ENCODE results near the gene PACRGL.

Gene PACRGL
- total RNA-seq, result 9.1 to 15.5 (median 12.3) reads per million in 4 donors

DNA sequence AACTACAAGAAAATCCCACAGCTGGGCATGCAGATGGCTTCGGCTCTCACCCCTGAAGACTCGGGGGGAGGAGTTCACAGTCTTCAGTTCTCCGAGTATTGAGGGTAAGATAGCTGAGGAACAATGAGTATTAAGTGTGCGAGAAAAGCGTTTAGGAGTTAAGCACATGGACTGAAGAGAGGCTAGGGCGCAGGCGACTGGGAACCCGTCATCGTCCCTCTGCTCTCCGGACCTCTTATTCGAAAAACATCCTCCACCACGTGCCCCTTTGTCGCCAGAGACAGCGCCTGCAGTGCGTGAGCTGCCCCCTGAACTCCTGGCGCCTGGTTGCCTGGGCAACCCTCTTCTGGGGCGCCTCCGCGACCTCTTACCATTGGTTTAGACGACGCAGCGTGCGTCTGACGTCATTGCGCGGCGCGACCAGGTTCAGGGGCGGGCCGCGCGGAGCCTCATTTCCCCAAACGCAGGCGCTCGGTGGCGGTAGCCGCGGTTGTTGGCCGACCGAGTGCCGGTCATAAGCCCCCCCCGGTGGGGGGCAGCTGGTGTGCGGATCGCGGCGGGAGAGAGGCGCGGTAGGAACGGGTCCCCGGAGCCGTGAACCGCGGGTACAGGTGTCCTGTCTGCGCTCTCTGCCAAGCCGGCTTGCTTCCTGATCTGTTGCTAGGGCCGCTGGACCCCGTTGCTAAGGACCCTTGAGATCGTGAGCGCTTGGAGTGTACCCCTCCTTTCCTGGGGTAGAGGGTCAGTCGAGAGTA lies at the start of gene PACRGL:
PACRGL (plus strand) TSS at position 452 of the 755 bp plus-strand sequence. CDS start 4,024 bp downstream, outside the sequence.
- peak; percentile 79 to 91 (median 87) for DNase-seq

DNA sequence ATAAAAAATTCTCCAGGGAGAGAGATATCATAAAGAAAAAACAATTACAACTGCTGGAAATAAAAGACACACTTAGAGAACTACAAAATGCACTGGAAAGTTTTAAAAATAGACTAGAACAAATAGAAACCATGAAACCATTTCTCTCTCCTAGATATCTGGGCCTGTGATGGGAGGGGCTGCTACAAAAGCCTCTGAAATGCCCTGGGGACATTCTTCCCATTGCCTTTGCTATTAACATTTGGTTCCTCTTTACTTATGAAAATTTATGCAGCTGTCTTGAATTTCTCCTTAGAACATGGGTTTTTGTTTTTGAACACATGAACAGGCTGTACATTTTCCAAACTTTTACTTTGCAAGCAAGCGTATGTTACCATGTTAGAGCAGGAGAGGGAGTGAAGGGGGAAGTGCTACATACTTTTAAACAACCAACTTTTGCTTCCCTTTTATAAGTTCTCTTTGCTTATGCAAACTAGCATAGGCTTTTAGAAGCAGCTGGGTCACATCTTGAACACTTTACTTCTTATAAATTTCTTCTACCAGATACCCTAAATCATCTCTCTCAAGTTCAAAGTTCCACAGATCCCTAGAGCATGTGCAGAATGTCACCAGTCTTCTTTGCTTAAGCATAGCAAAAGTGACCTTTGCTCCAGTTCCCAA lies 47.9 kb upstream of the PACRGL start:
- DNase-seq, result no peak

DNA sequence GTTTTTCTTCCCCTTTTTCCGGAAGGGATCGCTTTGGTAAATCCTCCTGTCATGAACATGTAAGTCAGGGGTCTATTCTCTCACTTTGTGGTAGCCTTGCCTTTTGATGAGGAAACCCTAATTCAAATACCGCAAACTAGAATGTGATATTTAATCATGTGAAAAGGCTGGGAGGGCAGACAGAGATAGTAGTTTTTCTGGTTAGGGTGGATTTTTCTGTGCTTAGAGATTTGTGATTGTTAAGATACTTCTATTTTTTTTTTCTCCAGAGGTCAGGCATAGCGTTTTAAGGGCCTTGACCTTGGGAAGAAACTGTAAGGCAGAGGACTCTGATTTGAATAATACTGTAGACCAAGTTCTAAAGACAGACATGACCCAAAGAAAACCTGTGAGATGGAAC lies 41.8 kb upstream of the PACRGL start:
- no peak for DNase-seq

DNA sequence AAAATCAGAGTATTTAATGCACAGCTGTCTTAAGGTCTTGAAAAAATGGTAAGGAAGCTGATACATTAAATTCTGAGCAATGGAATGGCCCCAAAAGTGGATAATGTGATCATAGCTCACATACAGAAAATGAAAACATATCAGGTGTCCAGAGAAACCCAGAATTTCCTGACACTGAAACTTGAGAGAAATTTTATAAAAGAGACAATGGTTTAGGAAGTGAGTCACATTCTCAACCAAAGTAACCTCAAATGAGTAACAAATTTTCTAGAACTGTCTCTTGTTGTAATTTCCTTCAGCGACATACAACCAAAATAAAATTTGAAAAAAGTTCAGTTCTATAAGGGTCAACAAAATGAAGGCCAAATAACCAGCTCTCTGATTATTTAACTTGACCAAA lies 37.4 kb upstream of the PACRGL start:
- no peak for DNase-seq

DNA sequence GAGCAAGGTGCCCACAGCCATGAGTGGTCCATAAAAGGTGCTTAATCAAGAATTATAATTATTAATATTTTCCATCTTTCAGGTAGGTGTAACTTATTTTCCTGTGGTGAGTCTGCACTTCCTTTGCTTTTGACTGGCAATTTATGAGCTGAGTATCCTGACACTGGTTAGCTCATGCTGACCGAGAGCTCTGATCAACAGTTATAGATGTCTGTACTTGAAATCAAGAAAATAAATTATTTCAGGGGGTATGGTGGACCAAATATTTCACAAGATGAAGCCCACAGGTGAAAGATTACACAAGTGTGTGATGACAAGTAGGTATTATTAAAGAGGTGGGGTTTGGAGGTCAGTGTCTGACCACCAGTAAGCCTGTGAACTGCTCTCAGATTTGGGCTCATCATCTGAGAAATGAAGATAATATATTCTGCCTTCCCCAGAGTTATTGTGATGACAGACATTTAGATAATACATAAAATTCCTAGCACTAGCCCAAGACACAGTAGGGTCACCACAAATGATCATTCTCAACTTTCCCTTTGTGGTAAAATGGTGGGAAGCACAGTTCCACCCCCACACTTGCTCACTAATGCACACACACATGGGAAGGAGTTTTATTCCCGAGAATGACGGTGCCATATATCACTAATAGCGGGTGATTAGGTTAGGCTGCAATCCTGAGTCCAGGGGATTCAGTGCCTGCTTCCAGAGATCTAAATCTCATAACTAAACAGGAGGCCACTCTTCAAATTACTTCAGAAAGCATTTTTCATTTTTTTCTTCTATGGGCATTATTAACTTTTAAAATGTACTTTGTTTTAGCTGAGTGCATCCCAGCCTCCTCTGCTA lies 34.0 kb upstream of the PACRGL start:
- no peak for DNase-seq

DNA sequence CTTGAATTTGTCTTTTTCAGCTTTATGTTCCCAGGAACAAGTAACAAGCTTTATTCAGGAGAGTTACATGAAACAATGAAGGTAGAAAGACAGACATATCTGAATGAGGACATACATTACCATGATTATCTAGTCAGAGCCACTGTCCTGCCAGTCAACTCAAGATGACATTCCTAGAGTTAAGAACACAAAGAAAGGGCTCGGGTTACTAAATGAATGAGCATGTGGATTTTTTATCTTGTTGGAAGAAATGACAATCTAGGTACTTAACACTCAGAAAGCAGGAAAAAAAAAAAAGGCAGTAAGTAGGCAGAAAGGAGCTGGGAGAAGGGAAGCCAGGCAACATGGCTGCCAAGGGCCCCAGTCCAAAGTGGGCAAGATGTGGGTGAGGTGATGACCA lies 28.0 kb upstream of the PACRGL start:
- no peak for DNase-seq

DNA sequence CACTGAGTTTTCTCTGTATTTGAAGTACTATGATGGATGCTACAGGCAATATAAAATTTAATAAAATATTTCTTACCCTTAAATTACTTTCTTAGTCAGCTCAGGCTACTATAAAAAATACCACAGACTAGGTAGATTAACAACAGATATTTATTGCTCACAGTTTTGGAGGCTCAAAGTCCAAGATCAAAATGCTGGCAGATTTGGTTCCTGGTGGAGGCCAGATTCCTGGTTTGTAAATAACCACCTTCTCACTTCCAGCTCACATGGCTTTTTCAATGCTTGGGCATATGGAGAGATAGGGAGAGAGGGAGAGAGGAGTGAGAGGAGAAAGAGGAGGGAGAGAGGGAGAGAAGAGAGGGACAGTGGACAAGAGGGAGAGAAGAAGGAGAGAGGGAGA lies 24.5 kb upstream of the PACRGL start:
- DNase-seq, result no peak

DNA sequence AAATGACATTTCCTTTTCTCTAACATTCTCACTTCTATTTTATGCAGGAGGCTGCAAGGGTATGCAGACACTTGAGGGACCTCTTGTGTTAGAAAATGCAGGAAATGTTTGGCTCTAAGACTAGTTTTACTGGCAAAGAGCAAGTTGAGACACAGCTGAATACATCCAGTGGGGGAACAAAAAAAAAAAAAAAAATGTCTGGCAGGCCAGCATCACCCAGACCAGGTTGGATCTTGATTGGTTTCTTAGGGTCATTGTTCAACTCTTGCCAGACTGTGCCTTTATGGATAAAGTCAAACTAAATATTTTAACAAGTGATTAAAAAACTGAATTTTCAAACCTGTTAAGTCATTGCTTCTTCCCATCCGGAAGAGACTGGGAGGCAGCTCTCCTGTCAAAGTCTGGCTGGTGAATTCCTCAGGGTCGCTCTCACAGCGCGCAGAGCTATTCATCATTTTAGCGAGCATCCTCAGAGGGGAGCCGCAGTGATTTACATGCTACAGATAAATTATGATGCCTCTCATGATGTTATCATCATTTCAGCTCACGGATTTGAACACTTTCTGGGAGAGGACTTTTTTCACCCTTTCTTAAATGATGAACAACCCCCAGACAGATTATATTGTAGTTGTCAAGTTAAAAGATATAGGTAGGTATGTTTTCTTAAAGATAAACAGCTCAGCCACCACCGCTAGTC lies 23.6 kb upstream of the PACRGL start:
- no peak for DNase-seq

DNA sequence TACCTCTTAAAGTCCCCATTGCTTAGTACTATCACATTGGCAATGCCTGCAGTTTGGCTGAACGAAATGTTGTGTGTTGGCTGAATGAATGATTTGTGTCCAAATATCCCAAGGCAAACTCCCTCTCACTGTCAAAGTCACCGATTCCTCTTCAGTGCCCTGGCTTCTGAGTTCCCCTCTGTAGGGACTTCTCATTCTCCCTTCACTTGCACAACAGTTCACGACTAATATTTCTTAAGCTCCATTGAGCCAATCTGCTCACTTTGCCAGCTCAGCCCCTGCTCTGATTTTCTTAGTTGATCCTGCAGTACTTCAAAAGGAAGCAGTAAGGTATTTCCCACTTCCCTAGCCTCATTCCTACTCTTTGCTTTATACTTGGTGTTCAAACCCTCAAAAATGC lies 21.9 kb upstream of the PACRGL start:
- DNase-seq, result no peak

DNA sequence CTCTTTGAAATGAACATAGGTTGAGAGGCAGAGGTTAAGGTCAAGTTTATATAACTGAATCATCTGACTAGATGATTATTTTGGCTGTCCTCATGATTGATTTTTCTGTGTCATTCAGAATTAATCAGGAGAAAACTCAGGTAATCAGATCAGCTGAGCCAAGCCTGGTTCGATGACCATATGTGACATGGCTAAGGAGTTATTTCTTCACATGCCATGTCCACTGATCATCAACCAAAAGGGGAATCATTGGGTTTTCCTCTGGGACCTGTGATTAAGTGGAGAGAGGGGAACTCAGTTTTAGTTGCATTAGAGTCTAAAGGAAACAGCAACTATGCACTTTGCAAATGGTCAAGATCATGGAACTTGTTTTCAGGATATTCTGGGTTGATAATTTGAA lies 20.3 kb upstream of the PACRGL start:
- no peak for DNase-seq

DNA sequence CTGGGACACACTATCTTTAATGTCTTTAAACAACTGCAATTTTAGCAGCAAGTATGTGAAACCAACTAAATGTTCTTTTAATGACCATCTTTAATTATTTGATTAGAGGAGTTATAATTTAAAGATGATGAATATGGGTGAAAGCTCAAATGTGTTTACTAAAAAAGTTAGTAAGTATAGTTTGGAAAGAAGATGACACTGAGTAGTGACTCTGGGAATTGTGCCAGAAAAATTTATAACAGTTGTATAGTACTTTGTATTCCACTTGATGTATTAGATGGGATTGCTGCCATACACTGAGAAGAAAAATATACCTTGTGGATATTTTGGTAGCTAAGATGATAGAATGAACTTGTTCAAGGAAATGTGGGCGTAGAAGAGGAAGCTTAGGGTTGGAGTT lies 19.5 kb upstream of the PACRGL start:
- no peak for DNase-seq

DNA sequence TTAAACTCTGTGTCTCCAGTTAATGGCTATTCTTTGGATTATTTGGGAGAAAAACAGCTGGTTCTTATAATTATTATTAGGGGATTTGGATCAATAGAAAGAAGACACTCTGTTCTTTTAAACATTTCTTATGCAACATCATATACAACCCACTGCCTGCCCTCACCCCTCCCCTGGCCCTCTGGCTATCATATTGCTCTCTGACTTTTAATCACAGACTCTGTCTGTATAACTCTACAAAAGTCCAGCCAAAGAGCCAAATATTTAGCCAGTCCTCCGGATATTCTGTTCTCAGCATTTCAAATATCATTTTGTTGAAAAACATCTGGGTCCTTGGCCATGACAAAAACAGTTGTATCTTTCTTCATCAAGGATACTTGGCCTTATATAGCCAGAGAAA lies 19.0 kb upstream of the PACRGL start:
- DNase-seq, result no peak

DNA sequence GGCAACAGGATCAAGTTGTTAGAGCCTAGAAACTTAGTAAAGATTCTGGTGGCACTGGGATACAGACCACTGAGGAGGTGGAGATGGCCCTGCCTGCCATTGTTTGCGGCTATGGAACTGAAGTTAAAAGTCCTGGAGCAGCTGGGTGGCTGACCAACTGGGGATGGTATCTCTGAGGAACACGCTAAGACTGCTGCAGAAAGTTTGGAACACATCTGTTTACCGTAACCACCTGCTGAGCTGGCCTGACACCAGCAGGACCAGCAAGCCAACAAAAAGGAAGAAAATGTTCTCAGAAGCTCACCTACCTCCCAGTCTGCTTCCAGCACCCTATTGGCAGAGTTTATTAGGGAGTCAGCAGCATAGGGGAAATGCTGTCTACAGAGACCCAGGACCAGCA lies 17.4 kb upstream of the PACRGL start:
- no peak for DNase-seq

DNA sequence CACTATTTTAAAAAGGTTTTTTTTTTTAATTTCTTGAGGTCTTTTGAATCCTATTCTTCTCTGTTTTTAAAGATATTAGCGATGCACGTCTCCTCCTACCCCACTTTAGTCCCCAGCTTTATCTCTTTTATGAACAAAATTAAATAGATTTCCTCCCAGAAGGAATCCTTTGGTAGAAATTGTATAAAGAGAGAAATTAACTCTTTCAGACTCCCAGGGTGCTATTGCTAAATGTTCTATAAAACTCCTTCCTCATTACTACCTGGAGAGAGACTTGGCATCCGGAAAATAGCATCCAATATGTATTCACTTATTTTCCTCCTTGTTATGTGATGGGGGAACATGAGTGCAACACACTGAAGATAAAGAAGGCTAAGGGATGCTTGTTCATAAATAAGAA lies 16.5 kb upstream of the PACRGL start:
- no peak for DNase-seq

DNA sequence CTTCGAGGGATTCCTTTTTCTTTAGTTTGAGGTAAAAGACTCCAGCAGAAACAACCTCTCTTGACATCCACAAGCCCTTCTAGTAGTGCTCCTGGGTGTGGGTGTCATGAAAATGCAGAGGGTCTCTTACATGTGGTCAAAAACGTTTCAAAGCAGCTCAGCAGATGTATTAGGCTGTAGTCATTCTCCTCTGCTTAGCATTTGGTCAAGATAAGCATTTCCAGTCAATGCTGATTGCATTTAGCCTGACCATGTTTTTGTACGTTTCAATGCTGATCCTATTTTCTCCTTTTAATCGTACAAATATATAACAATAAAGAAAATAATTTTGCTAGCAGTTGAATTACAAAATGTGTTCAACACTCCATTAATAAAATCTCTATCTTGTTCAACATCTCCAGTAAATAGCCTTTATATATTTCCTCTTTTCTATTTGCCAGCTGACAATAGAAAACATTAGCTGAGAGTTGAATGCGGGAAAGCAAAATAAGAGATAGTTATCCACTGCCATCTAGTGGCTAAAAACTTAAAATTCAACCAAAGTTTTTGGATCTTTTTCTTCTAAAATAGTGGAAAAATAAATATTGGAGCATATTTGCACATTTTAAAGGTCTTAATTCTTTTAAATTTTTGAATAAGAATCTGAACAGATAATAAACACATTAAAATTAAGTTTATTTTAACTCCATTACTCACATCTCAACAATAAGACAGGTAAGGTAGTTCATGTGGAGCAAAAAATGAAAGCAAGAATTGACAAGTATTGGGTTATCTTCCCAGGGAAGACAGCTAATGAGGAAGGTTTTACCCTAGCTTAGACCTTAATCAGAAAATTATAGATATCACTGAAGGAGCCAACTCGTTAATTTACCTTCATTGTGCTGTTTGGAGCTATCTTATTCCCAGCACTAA lies 15.2 kb upstream of the PACRGL start:
- no peak for DNase-seq

DNA sequence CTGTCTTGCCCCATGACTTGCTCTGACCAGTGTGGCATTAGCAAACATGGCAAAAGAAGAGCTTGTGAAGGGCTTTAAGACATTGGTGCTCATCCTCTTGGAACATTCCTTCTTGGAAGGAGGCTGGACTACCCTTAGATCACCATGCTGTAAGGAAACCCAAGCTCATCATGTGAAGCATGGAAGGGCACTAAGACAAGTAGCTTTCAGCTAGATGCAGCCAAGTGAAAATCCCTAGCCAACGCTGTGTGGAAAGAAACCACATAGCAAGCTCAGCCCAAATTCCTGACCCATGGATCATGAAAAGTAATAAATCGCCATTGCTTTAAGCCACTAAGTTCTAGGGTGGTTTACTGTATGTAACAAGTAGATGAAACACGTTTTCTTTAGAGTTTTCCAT lies 12.4 kb upstream of the PACRGL start:
- no peak for DNase-seq

DNA sequence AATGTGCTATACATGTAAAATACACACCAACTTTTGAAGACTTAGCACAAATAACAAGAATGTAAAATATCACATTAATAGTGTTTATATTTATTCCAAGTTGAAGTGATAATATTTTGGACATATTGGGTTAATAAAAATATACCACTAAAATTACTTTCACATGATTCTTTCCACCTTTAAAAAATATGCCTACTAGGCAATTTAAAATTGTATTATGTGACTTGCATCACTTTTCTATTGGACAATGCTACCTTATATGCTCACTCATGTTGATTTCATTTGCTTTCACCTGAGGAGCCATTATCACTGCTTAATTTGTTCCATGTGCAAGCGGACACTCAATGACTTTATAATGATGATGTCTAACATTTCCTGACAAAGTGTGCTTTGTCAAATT lies 3.4 kb upstream of the PACRGL start:
- DNase-seq, result no peak

DNA sequence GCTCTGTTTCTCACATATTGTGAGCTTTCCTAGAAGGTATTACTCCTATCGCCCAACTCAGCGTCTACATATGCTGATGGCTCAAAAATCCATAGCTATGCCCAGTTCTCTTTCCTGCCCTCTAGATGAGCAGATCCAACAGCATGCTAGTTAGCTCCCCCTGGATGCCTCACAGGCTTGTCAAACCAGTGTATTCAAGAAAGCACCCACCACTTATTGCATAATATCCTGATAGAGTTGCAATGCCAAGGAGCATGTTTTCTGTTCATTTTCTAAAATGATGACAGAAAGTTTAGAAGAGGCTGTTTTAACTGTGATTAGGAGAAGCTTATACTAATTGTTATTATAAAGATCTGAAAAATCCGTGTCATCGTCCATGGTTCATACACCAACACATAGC lies 1.9 kb upstream of the PACRGL start:
- no peak for DNase-seq

DNA sequence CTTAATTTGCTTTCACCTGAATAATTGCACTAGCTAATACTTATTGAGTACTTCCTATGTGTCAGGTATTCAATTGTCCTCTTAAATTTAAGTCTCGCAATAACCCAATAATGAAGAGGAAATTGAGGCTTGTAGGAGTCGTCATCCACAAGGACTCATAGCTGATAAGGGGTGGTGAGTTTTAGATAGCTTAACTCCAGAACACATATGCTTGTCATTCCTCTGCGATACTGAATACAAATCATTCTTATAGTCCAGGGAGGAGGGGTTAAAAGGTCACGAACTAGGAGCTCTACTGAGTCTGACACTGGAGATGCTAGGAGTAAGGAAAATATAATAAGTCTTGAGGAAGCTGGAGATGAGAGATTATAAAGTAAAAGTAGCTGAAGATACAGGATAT lies 1.4 kb upstream of the PACRGL start:
- no peak for DNase-seq

DNA sequence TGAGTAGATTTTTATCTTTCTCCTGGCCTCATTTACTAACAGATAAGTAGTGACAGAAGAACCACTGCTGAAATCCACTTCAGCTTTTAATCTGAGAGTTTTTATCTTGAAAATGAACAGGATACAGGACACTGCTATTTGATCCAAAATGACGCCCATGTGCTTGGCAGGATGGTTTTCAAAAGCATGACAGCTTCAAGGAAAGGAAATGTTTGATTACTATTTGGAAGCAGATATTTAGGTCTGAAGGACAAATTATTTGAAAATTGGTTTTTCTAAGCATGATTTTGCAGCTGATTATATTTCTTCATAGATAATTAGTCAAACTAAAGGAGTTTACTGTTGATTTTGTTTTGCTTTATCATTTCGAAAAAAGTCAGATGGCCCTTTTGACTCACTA lies 11.1 kb downstream of the PACRGL start:
- no peak for DNase-seq

DNA sequence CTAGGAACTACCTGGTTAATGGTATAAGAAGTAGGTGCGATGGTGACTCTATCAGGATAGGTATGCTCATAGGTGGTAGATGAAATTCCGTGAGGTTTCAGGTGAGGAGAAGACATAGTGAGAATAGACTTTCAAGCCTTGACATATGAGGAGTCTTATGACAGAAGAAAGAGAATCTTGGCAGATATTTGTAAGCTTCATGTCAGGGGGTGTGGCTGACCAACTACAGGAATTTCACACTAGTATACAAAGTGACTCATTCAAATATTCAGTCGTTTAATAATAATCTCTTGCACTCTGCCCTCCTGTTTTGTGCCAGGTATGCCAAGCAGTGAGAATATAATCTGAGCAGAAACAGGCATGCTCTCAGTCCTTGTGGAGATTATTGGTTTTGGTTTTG lies 22.8 kb downstream of the PACRGL start:
- no peak for DNase-seq

DNA sequence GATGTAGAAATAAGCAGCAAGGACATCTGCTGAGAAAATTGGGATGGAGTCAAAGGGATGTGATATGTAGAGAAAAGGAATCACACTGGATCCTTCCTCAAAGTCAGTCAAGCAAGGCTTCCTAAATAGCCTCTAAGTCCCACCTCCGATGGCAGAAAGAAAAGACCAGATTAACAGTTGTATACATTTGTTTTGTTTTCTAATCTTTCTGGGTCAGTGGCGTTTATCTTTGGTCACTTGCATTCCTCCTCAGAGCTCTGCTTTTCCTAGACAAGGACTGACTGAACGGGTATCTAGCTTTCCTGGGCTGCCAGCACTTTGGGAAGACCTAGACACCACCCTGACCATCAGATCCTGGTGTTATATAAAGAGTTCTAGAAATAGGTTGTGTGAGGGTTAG lies 23.2 kb downstream of the PACRGL start:
- DNase-seq, result no peak
